ENCODE data around the gene PLXNA4. TPM values are rescaled to one million over a fixed set of nuclear protein-coding genes. Genes with fewer than 3 reads are reported as not detected.
A peak's percentile ranks its signal among the peaks of the same experiment; 100 is the strongest.

Gene PLXNA4
- total RNA-seq, 1 experiment from 2014 or later = 0.10 TPM

GRCh38 chr7:132575419-132575981, 770 bp downstream of the PLXNA4 start:
- TF ChIP-seq, protein P1, sequence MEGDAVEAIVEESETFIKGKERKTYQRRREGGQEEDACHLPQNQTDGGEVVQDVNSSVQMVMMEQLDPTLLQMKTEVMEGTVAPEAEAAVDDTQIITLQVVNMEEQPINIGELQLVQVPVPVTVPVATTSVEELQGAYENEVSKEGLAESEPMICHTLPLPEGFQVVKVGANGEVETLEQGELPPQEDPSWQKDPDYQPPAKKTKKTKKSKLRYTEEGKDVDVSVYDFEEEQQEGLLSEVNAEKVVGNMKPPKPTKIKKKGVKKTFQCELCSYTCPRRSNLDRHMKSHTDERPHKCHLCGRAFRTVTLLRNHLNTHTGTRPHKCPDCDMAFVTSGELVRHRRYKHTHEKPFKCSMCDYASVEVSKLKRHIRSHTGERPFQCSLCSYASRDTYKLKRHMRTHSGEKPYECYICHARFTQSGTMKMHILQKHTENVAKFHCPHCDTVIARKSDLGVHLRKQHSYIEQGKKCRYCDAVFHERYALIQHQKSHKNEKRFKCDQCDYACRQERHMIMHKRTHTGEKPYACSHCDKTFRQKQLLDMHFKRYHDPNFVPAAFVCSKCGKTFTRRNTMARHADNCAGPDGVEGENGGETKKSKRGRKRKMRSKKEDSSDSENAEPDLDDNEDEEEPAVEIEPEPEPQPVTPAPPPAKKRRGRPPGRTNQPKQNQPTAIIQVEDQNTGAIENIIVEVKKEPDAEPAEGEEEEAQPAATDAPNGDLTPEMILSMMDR (IDR thresholded peaks at IDR 0.05) = peak; percentile 17; the same call in 1 of the 2 replicates
- TF ChIP-seq, protein P2, sequence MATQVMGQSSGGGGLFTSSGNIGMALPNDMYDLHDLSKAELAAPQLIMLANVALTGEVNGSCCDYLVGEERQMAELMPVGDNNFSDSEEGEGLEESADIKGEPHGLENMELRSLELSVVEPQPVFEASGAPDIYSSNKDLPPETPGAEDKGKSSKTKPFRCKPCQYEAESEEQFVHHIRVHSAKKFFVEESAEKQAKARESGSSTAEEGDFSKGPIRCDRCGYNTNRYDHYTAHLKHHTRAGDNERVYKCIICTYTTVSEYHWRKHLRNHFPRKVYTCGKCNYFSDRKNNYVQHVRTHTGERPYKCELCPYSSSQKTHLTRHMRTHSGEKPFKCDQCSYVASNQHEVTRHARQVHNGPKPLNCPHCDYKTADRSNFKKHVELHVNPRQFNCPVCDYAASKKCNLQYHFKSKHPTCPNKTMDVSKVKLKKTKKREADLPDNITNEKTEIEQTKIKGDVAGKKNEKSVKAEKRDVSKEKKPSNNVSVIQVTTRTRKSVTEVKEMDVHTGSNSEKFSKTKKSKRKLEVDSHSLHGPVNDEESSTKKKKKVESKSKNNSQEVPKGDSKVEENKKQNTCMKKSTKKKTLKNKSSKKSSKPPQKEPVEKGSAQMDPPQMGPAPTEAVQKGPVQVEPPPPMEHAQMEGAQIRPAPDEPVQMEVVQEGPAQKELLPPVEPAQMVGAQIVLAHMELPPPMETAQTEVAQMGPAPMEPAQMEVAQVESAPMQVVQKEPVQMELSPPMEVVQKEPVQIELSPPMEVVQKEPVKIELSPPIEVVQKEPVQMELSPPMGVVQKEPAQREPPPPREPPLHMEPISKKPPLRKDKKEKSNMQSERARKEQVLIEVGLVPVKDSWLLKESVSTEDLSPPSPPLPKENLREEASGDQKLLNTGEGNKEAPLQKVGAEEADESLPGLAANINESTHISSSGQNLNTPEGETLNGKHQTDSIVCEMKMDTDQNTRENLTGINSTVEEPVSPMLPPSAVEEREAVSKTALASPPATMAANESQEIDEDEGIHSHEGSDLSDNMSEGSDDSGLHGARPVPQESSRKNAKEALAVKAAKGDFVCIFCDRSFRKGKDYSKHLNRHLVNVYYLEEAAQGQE (IDR thresholded peaks at IDR 0.05; ENCODE audit: insufficient read depth in 1 of 2, low read depth in 2 of 2, low read length in 1 of 2) = no peak
- H3K9me3 ChIP-seq (ENCODE audit: control insufficient read depth, insufficient read depth, low read depth, low read length) = no peaks in the 10 kb centered on the region
- DNase-seq (ENCODE audit: low read depth, low spot score) (no peak), ATAC-seq (peak; percentile 72)
- H3K4me3 ChIP-seq (ENCODE audit: low read depth in 2 of 2, low read length in 2 of 2) = peak overlapping the region in 1 of 2 experiments; percentile 26; a peak in 1 of 4 replicates
- intact Hi-C loops (cut with micrococcal nuclease; ENCODE audit: unreplicated experiment) (no loop called here), in situ Hi-C loops (cut with HindIII; ENCODE audit: low pct_unique_long_range_greater_than_20kb, low sequenced_read_pairs) (no loop called here)
- no peak overlapping the region for H3K27ac ChIP-seq (ENCODE audit: low read length)
- no TSS peak for BruUV-seq (replicated peaks)
- H3K36me3 ChIP-seq (ENCODE audit: control insufficient read depth, insufficient read depth, low read length) = no peaks in the 10 kb centered on the region
- H3K4me1 ChIP-seq (ENCODE audit: control insufficient read depth, insufficient read depth, low read length) = no peaks in the 10 kb centered on the region; the same call in 1 of the 2 replicates
- CTCF ChIA-PET = no interaction called here
- POLR2A ChIA-PET = no interaction called here
- peaks cover 64% of the 10 kb centered on the region for H3K27me3 ChIP-seq (ENCODE audit: control insufficient read depth, insufficient read depth, low read length)

DNA sequence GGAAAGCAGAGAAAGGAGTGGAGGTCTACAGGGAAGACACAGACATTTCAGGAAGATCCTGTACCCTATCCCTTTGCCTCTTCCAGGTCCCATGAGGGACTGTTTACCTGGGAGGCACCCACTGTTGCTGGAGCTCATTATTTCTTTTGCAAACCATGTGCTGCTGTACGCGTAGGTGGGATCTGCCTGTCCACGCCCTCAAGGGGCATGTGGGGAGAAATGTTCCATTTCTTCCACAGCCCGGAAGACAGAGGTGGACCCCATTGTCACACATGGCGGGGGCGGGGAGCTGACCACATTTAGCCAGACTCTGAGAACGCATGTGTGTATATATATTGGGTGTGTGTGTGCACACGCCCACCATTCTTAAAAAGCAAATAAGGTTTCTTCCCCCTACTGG, 2.0 kb downstream of the PLXNA4 start:
- Histone ChIP-seq H3K4me1 (ENCODE audit: control insufficient read depth, insufficient read depth, low read length) (no peaks in the 10 kb centered on the region; the same call in 1 of the 2 replicates), H3K4me3 (ENCODE audit: low read depth in 2 of 2, low read length in 2 of 2) (no peak overlapping the region), H3K27me3 (ENCODE audit: control insufficient read depth, insufficient read depth, low read length) (peaks cover 70% of the 10 kb centered on the region), H3K36me3 (ENCODE audit: control insufficient read depth, insufficient read depth, low read length) (no peaks in the 10 kb centered on the region), H3K9me3 (ENCODE audit: control insufficient read depth, insufficient read depth, low read depth, low read length) (no peaks in the 10 kb centered on the region), H3K27ac (ENCODE audit: low read length) (no peak overlapping the region)
- DNase-seq (ENCODE audit: low read depth, low spot score) (no peak), ATAC-seq (no peak)
- in situ Hi-C loops (cut with HindIII; ENCODE audit: low pct_unique_long_range_greater_than_20kb, low sequenced_read_pairs) = no loop called here
- BruUV-seq (replicated peaks) = no TSS peak
- intact Hi-C loops (cut with micrococcal nuclease; ENCODE audit: unreplicated experiment) = no loop called here
- ChIA-PET POLR2A (no interaction called here), CTCF (no interaction called here)
- TF ChIP-seq, protein P2 (IDR thresholded peaks at IDR 0.05; ENCODE audit: insufficient read depth in 1 of 2, low read depth in 2 of 2, low read length in 1 of 2) = no peak
- TF ChIP-seq TCF7L2 (IDR thresholded peaks at IDR 0.05; ENCODE audit: low read depth, low read length) (no peak), POLR2AphosphoS5 (IDR thresholded peaks at IDR 0.05; ENCODE audit: low read depth, low read length) (no peak), SIN3A (IDR thresholded peaks at IDR 0.05; ENCODE audit: borderline replicate concordance, insufficient read depth, low read depth, low read length) (no peak)
- TF ChIP-seq, protein P1 (IDR thresholded peaks at IDR 0.05) = no peak

All from Panc1 (cell line).